ENCODE results near the gene ETFA. TPM values are rescaled to one million over a fixed set of nuclear protein-coding genes. Genes with fewer than 3 reads are reported as not detected.

Gene ETFA
- total RNA-seq, 3 donors from 2014 or later, result 172 to 286 (median 213) TPM

- no peaks in the 10 kb centered on the region for H3K36me3 ChIP-seq (ENCODE audit: low read depth)
- intact Hi-C loops (cut with DNase I, micrococcal nuclease), result no loop called here
- DNase-seq (peak; percentile 73 to 88 (median 80)), ATAC-seq (peak; percentile 79)
- TF ChIP-seq CTCF (IDR thresholded peaks at IDR 0.05), result no peak
- H3K4me3 ChIP-seq, result peak overlapping the region; percentile 36
- H3K4me1 ChIP-seq (ENCODE audit: low read depth), result peaks cover 29% of the 10 kb centered on the region
- H3K9me3 ChIP-seq, result no peaks in the 10 kb centered on the region
These were observed 34.8 kb upstream of the ETFA start for GRCh38 chr15:76345880-76346668.

- H3K36me3 ChIP-seq (ENCODE audit: low read depth), result no peaks in the 10 kb centered on the region
- no peak for TF ChIP-seq CTCF (IDR thresholded peaks at IDR 0.05)
- ATAC-seq, result no peak
- intact Hi-C loops (cut with DNase I, micrococcal nuclease), result no loop called here
- no peak overlapping the region for H3K4me3 ChIP-seq
- no peak for DNase-seq
- H3K4me1 ChIP-seq (ENCODE audit: low read depth), result peaks cover 33% of the 10 kb centered on the region
- no peaks in the 10 kb centered on the region for H3K9me3 ChIP-seq
These were observed 34.3 kb upstream of the ETFA start for GRCh38 chr15:76345583-76345879.

- intact Hi-C loops (cut with DNase I, micrococcal nuclease), result no loop called here
- ATAC-seq, result no peak
- H3K9me3 ChIP-seq, result no peaks in the 10 kb centered on the region
- no peaks in the 10 kb centered on the region for H3K36me3 ChIP-seq (ENCODE audit: low read depth)
- no peak overlapping the region for H3K4me3 ChIP-seq
- TF ChIP-seq CTCF (IDR thresholded peaks at IDR 0.05), result no peak
- DNase-seq, result no peak
- H3K4me1 ChIP-seq (ENCODE audit: low read depth), result peaks cover 37% of the 10 kb centered on the region
These were observed 33.8 kb upstream of the ETFA start for GRCh38 chr15:76344893-76345582.

GRCh38 chr15:76343313-76343996 lies 32.2 kb upstream of the ETFA start:
- H3K4me3 ChIP-seq, result no peak overlapping the region
- intact Hi-C loops (cut with DNase I, micrococcal nuclease), result no loop called here
- H3K4me1 ChIP-seq (ENCODE audit: low read depth), result peaks cover 38% of the 10 kb centered on the region
- DNase-seq, result no peak
- TF ChIP-seq CTCF (IDR thresholded peaks at IDR 0.05), result no peak
- no peaks in the 10 kb centered on the region for H3K9me3 ChIP-seq
- no peaks in the 10 kb centered on the region for H3K36me3 ChIP-seq (ENCODE audit: low read depth)
- ATAC-seq, result no peak

GRCh38 chr15:76342382-76343201 lies 31.3 kb upstream of the ETFA start:
- TF ChIP-seq CTCF (IDR thresholded peaks at IDR 0.05), result no peak
- DNase-seq (peak in 2 of 3 donors; percentile 47 to 76), ATAC-seq (peak; percentile 2)
- Histone ChIP-seq H3K36me3 (ENCODE audit: low read depth) (no peaks in the 10 kb centered on the region), H3K9me3 (no peaks in the 10 kb centered on the region), H3K4me1 (ENCODE audit: low read depth) (peaks cover 42% of the 10 kb centered on the region), H3K4me3 (no peak overlapping the region)
- intact Hi-C loops (cut with DNase I, micrococcal nuclease), result no loop called here

Measured in mucosa of descending colon (tissue), 3 donors.